Panc1 (cell line): Measurements from ENCODE around the gene GATAD2B.
"Not testable (repeated sequence)": the region's sequence is repeated elsewhere in the genome, so short reads cannot be mapped to it uniquely, and the experiment has no call there.

Experiments
- POLR2AphosphoS5 ChIP-seq: IDR thresholded peaks from 2 replicates; pipeline ENCODE4 v1.6.1; 2012; ENCODE audit warnings: mild to moderate bottlenecking, low read depth, low read length, moderate library complexity
- TF ChIP-seq, protein P1 (sequence below): fragments of 450-650 bp; IDR thresholded peaks from 2 replicates; pipeline ENCODE4 v1.5.1; 2017; ENCODE audit warnings: mild to moderate bottlenecking

GRCh38 chr1:153840774-153841173 is 82.0 kb downstream of the GATAD2B start:
- TF ChIP-seq, protein P1, sequence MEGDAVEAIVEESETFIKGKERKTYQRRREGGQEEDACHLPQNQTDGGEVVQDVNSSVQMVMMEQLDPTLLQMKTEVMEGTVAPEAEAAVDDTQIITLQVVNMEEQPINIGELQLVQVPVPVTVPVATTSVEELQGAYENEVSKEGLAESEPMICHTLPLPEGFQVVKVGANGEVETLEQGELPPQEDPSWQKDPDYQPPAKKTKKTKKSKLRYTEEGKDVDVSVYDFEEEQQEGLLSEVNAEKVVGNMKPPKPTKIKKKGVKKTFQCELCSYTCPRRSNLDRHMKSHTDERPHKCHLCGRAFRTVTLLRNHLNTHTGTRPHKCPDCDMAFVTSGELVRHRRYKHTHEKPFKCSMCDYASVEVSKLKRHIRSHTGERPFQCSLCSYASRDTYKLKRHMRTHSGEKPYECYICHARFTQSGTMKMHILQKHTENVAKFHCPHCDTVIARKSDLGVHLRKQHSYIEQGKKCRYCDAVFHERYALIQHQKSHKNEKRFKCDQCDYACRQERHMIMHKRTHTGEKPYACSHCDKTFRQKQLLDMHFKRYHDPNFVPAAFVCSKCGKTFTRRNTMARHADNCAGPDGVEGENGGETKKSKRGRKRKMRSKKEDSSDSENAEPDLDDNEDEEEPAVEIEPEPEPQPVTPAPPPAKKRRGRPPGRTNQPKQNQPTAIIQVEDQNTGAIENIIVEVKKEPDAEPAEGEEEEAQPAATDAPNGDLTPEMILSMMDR = not testable (repeated sequence)
- TF ChIP-seq POLR2AphosphoS5 = not testable (repeated sequence)
